Neural cell (in vitro differentiated cells): Measurements from ENCODE around the gene RGS1.

ENCODE experiments used
- EP300 ChIP-seq: fragments of 450-650 bp; conservative IDR thresholded peaks from 2 replicates; pipeline ENCODE4 v1.6.1; 2014; ENCODE audit warnings: antibody characterized with exemption, mild to moderate bottlenecking, moderate library complexity; ENCODE audit not compliant: poor library complexity, severe bottlenecking
- TF ChIP-seq, protein P1 (sequence below): IDR thresholded peaks from 2 replicates; pipeline ENCODE4 v1.6.1; 2012; ENCODE audit warnings: borderline replicate concordance
- TF ChIP-seq, protein P2 (sequence below): fragments of 450-650 bp; IDR thresholded peaks from 2 replicates; pipeline ENCODE4 v1.5.1; 2014; ENCODE audit warnings: antibody characterized with exemption, mild to moderate bottlenecking, moderate library complexity; ENCODE audit not compliant: poor library complexity, severe bottlenecking

DNA sequence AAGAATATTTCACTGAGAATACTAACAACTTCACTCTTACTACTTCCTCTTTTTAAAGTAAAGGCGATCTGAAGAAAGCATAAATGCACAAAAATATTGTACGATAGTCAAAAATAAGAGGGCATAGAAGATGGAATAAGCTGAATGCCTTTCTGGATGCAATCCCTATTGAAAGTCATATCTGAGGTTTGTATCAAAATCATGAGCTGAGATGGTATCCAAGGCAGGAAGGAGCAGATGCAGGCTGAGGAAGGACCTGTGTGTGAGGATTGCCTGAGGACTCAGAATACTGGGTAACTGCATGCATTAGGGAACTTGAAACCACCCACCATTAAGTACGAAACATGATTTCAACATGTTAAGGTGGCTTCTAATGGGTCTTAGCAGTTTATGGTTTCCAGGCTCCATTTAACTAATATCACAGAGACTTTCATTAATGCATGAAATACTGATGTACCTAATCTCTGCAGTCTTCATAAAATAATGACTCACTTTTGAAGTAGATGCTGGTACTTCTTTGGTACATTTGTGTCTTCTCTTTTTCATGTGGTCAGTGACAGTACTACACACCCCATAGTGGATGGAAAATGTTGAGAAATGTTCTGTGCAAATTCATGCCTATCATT is 29.6 kb upstream of the RGS1 start:
- TF ChIP-seq, protein P1, sequence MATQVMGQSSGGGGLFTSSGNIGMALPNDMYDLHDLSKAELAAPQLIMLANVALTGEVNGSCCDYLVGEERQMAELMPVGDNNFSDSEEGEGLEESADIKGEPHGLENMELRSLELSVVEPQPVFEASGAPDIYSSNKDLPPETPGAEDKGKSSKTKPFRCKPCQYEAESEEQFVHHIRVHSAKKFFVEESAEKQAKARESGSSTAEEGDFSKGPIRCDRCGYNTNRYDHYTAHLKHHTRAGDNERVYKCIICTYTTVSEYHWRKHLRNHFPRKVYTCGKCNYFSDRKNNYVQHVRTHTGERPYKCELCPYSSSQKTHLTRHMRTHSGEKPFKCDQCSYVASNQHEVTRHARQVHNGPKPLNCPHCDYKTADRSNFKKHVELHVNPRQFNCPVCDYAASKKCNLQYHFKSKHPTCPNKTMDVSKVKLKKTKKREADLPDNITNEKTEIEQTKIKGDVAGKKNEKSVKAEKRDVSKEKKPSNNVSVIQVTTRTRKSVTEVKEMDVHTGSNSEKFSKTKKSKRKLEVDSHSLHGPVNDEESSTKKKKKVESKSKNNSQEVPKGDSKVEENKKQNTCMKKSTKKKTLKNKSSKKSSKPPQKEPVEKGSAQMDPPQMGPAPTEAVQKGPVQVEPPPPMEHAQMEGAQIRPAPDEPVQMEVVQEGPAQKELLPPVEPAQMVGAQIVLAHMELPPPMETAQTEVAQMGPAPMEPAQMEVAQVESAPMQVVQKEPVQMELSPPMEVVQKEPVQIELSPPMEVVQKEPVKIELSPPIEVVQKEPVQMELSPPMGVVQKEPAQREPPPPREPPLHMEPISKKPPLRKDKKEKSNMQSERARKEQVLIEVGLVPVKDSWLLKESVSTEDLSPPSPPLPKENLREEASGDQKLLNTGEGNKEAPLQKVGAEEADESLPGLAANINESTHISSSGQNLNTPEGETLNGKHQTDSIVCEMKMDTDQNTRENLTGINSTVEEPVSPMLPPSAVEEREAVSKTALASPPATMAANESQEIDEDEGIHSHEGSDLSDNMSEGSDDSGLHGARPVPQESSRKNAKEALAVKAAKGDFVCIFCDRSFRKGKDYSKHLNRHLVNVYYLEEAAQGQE: no peak
- TF ChIP-seq, protein P2, sequence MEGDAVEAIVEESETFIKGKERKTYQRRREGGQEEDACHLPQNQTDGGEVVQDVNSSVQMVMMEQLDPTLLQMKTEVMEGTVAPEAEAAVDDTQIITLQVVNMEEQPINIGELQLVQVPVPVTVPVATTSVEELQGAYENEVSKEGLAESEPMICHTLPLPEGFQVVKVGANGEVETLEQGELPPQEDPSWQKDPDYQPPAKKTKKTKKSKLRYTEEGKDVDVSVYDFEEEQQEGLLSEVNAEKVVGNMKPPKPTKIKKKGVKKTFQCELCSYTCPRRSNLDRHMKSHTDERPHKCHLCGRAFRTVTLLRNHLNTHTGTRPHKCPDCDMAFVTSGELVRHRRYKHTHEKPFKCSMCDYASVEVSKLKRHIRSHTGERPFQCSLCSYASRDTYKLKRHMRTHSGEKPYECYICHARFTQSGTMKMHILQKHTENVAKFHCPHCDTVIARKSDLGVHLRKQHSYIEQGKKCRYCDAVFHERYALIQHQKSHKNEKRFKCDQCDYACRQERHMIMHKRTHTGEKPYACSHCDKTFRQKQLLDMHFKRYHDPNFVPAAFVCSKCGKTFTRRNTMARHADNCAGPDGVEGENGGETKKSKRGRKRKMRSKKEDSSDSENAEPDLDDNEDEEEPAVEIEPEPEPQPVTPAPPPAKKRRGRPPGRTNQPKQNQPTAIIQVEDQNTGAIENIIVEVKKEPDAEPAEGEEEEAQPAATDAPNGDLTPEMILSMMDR: no peak
- TF ChIP-seq EP300: no peak
